MM.1S (cell line): ENCODE data around the gene IGFBP1.

Experiments used
- CTCF ChIP-seq: fragments of 300-600 bp; sonication (generic); IDR thresholded peaks from 2 replicates; pipeline ENCODE4 v1.5.1; 2016; ENCODE audit warnings: antibody characterized with exemption, low read length, mixed read lengths
- EZH2 ChIP-seq: fragments of 300-600 bp; sonication (generic); optimal IDR thresholded peaks from 2 replicates; pipeline ENCODE3; 2017; ENCODE audit warnings: low read depth, mild to moderate bottlenecking, antibody characterized with exemption, low read length, mixed read lengths
- EZH2phosphoT487 ChIP-seq: fragments of 300-600 bp; sonication (generic); IDR thresholded peaks from 2 replicates; pipeline ENCODE4 v1.6.1; 2018; ENCODE audit warnings: antibody characterized with exemption, low read length

GRCh38 chr7:45937301-45937700, 49.0 kb downstream of the IGFBP1 start:
- TF ChIP-seq EZH2phosphoT487 (no peak), CTCF (no peak), EZH2 (no peak)
